ENCODE data around the gene DOHH. TPM values are rescaled to one million over a fixed set of nuclear protein-coding genes. Genes with fewer than 3 reads are reported as not detected.
"Not testable (repeated sequence)": the region's sequence is repeated elsewhere in the genome, so short reads cannot be mapped to it uniquely, and the experiment has no call there.

DOHH gene
- total RNA-seq, 1 donor from 2014 or later: 8.5 TPM

GRCh38 chr19:3454656-3455392 is 45.6 kb downstream of the DOHH start:
- DNase-seq: no peak
- no peak overlapping the region for H3K4me3 Mint-ChIP-seq (ENCODE audit: unreplicated experiment)
- H3K4me1 Mint-ChIP-seq (ENCODE audit: low read depth, unreplicated experiment): no peaks in the 10 kb centered on the region
- H3K9me3 Mint-ChIP-seq (ENCODE audit: unreplicated experiment): no peaks in the 10 kb centered on the region
- peaks cover 5% of the 10 kb centered on the region for H3K27me3 Mint-ChIP-seq (ENCODE audit: unreplicated experiment)
- H3K27ac Mint-ChIP-seq (ENCODE audit: unreplicated experiment): no peak overlapping the region
- no peaks in the 10 kb centered on the region for H3K36me3 Mint-ChIP-seq (ENCODE audit: unreplicated experiment)
- TF ChIP-seq CTCF (IDR thresholded peaks at IDR 0.05; ENCODE audit: partially characterized antibody, unreplicated experiment): no peak

- H3K36me3 Mint-ChIP-seq (ENCODE audit: unreplicated experiment): no peaks in the 10 kb centered on the region
- peaks cover 5% of the 10 kb centered on the region for H3K27me3 Mint-ChIP-seq (ENCODE audit: unreplicated experiment)
- no peak for TF ChIP-seq CTCF (IDR thresholded peaks at IDR 0.05; ENCODE audit: partially characterized antibody, unreplicated experiment)
- H3K27ac Mint-ChIP-seq (ENCODE audit: unreplicated experiment): no peak overlapping the region
- no peak overlapping the region for H3K4me3 Mint-ChIP-seq (ENCODE audit: unreplicated experiment)
- no peaks in the 10 kb centered on the region for H3K4me1 Mint-ChIP-seq (ENCODE audit: low read depth, unreplicated experiment)
- no peaks in the 10 kb centered on the region for H3K9me3 Mint-ChIP-seq (ENCODE audit: unreplicated experiment)
- no peak for DNase-seq
Measured at GRCh38 chr19:3453840-3454239, 46.6 kb downstream of the DOHH start.

- not testable (repeated sequence) for H3K4me1 Mint-ChIP-seq (ENCODE audit: low read depth, unreplicated experiment); H3K4me3 Mint-ChIP-seq (ENCODE audit: unreplicated experiment); H3K27me3 Mint-ChIP-seq (ENCODE audit: unreplicated experiment); H3K27ac Mint-ChIP-seq (ENCODE audit: unreplicated experiment); DNase-seq; H3K9me3 Mint-ChIP-seq (ENCODE audit: unreplicated experiment); H3K36me3 Mint-ChIP-seq (ENCODE audit: unreplicated experiment)
Measured at GRCh38 chr19:3452942-3453214, 47.6 kb downstream of the DOHH start.

- Mint-ChIP-seq H3K9me3 (ENCODE audit: unreplicated experiment) (no peaks in the 10 kb centered on the region), H3K4me3 (ENCODE audit: unreplicated experiment) (no peak overlapping the region), H3K36me3 (ENCODE audit: unreplicated experiment) (no peaks in the 10 kb centered on the region), H3K27me3 (ENCODE audit: unreplicated experiment) (peaks cover 2% of the 10 kb centered on the region), H3K27ac (ENCODE audit: unreplicated experiment) (no peak overlapping the region), H3K4me1 (ENCODE audit: low read depth, unreplicated experiment) (no peaks in the 10 kb centered on the region)
- DNase-seq: no peak
- TF ChIP-seq CTCF (IDR thresholded peaks at IDR 0.05; ENCODE audit: partially characterized antibody, unreplicated experiment): no peak
Measured at GRCh38 chr19:3452171-3452941, 48.1 kb downstream of the DOHH start.

GRCh38 chr19:3451451-3451866 is 49.0 kb downstream of the DOHH start:
- Mint-ChIP-seq H3K4me3 (ENCODE audit: unreplicated experiment) (no peak overlapping the region), H3K4me1 (ENCODE audit: low read depth, unreplicated experiment) (no peaks in the 10 kb centered on the region), H3K27ac (ENCODE audit: unreplicated experiment) (no peak overlapping the region), H3K36me3 (ENCODE audit: unreplicated experiment) (no peaks in the 10 kb centered on the region), H3K9me3 (ENCODE audit: unreplicated experiment) (no peaks in the 10 kb centered on the region), H3K27me3 (ENCODE audit: unreplicated experiment) (no peaks in the 10 kb centered on the region)
- no peak for TF ChIP-seq CTCF (IDR thresholded peaks at IDR 0.05; ENCODE audit: partially characterized antibody, unreplicated experiment)
- DNase-seq: no peak
